ENCODE measurements around the gene KHDC4.

KHDC4 gene

GRCh38 chr1:155900161-155900560, 34.1 kb downstream of the KHDC4 start:
- no peak overlapping the region for H2AFZ ChIP-seq (ENCODE audit: low read length)
- TF ChIP-seq, protein P1, sequence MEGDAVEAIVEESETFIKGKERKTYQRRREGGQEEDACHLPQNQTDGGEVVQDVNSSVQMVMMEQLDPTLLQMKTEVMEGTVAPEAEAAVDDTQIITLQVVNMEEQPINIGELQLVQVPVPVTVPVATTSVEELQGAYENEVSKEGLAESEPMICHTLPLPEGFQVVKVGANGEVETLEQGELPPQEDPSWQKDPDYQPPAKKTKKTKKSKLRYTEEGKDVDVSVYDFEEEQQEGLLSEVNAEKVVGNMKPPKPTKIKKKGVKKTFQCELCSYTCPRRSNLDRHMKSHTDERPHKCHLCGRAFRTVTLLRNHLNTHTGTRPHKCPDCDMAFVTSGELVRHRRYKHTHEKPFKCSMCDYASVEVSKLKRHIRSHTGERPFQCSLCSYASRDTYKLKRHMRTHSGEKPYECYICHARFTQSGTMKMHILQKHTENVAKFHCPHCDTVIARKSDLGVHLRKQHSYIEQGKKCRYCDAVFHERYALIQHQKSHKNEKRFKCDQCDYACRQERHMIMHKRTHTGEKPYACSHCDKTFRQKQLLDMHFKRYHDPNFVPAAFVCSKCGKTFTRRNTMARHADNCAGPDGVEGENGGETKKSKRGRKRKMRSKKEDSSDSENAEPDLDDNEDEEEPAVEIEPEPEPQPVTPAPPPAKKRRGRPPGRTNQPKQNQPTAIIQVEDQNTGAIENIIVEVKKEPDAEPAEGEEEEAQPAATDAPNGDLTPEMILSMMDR (conservative IDR thresholded peaks at IDR 0.05; ENCODE audit: low read length) = no peak
- no peak for TF ChIP-seq EZH2phosphoT487 (IDR thresholded peaks at IDR 0.05; ENCODE audit: borderline replicate concordance)
- no peaks in the 10 kb centered on the region for H3K4me1 ChIP-seq (ENCODE audit: insufficient read depth, low read length, poor library complexity, severe bottlenecking)
- 0 out of 2 replicates have a peak, but pooled peaks cover 3% of the 10 kb centered on the region for H3F3A ChIP-seq (ENCODE audit: low read depth)
- no peak overlapping the region for H3K4me2 ChIP-seq (ENCODE audit: low read depth, low read length, poor library complexity, severe bottlenecking)
- no peaks in the 10 kb centered on the region for H3K9me3 ChIP-seq (ENCODE audit: insufficient read depth, low read depth, low read length)
- no peaks in the 10 kb centered on the region for H4K20me1 ChIP-seq (ENCODE audit: insufficient read depth, low read length, poor library complexity, severe bottlenecking)
- H3K9ac ChIP-seq (ENCODE audit: low read depth, low read length, poor library complexity, severe bottlenecking) = no peak overlapping the region
- no peaks in the 10 kb centered on the region for H3K9me2 ChIP-seq (replicated peaks; ENCODE audit: low read depth, low read length)
- no peaks in the 10 kb centered on the region for H3K79me2 ChIP-seq (ENCODE audit: insufficient read depth, low read length)
- no peaks in the 10 kb centered on the region for H3K27me3 ChIP-seq (ENCODE audit: insufficient read depth, low read length, poor library complexity, severe bottlenecking)
- peaks cover 45% of the 10 kb centered on the region; the same call in 1 of the 2 replicates for H3K36me3 ChIP-seq (ENCODE audit: insufficient read depth, low read length)
- no peak overlapping the region for H3K4me3 ChIP-seq (ENCODE audit: low read length, poor library complexity, severe bottlenecking)

DNA sequence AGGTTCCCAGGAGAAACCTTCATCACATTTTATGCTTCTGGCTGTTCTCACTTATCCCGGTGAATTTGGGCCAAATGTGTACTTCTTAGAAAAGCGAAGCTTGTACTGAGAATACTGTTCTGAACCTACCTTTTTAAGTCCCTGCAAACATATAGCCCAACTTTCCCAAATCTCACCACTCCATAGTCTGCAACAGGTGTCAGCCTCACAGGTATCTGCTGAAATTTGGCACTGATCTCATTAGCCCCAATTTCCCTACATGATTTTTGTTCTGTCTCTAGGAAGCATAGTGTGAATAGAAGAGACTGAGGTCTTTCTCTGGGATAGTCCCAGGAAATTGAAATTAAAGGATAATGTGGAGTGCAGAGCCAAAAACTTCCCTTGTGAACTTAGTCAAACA, 34.5 kb downstream of the KHDC4 start:
- H3K9me3 ChIP-seq (ENCODE audit: insufficient read depth, low read depth, low read length) = no peaks in the 10 kb centered on the region
- no peaks in the 10 kb centered on the region for H3K9me2 ChIP-seq (replicated peaks; ENCODE audit: low read depth, low read length)
- no peaks in the 10 kb centered on the region for H3K79me2 ChIP-seq (ENCODE audit: insufficient read depth, low read length)
- no peak overlapping the region for H3K4me2 ChIP-seq (ENCODE audit: low read depth, low read length, poor library complexity, severe bottlenecking)
- TF ChIP-seq, protein P1 (conservative IDR thresholded peaks at IDR 0.05; ENCODE audit: low read length) = no peak
- TF ChIP-seq EZH2phosphoT487 (IDR thresholded peaks at IDR 0.05; ENCODE audit: borderline replicate concordance) = no peak
- H2AFZ ChIP-seq (ENCODE audit: low read length) = no peak overlapping the region
- no peaks in the 10 kb centered on the region for H3K4me1 ChIP-seq (ENCODE audit: insufficient read depth, low read length, poor library complexity, severe bottlenecking)
- peaks cover 41% of the 10 kb centered on the region; the same call in 1 of the 2 replicates for H3K36me3 ChIP-seq (ENCODE audit: insufficient read depth, low read length)
- no peak overlapping the region for H3K9ac ChIP-seq (ENCODE audit: low read depth, low read length, poor library complexity, severe bottlenecking)
- H3F3A ChIP-seq (ENCODE audit: low read depth) = 0 out of 2 replicates have a peak, but pooled peaks cover 3% of the 10 kb centered on the region
- no peaks in the 10 kb centered on the region for H3K27me3 ChIP-seq (ENCODE audit: insufficient read depth, low read length, poor library complexity, severe bottlenecking)
- H4K20me1 ChIP-seq (ENCODE audit: insufficient read depth, low read length, poor library complexity, severe bottlenecking) = no peaks in the 10 kb centered on the region
- H3K4me3 ChIP-seq (ENCODE audit: low read length, poor library complexity, severe bottlenecking) = no peak overlapping the region

DNA sequence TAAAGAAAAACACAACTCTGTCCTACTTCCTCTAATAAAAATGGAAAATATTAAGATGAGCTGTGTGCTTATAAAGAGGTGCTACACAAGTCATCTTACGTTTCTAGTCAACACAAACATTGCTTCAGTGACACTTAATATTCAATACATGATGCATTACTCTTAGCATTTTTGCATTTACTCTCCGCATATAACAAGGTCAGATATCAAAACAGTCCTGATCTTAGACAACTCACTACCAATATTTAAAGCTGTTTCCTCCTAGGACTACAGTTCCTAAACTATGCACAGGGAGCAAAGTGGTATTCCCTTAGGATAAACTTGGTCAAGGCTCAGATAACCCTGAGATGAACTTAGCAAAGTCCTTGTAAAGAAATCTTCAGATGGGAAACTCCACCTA, 35.3 kb downstream of the KHDC4 start:
- no peak overlapping the region for H3K4me2 ChIP-seq (ENCODE audit: low read depth, low read length, poor library complexity, severe bottlenecking)
- no peak overlapping the region for H3K9ac ChIP-seq (ENCODE audit: low read depth, low read length, poor library complexity, severe bottlenecking)
- H3K4me3 ChIP-seq (ENCODE audit: low read length, poor library complexity, severe bottlenecking) = no peak overlapping the region
- H3K27me3 ChIP-seq (ENCODE audit: insufficient read depth, low read length, poor library complexity, severe bottlenecking) = no peaks in the 10 kb centered on the region
- H3K9me2 ChIP-seq (replicated peaks; ENCODE audit: low read depth, low read length) = no peaks in the 10 kb centered on the region
- TF ChIP-seq, protein P1 (conservative IDR thresholded peaks at IDR 0.05; ENCODE audit: low read length) = no peak
- TF ChIP-seq EZH2phosphoT487 (IDR thresholded peaks at IDR 0.05; ENCODE audit: borderline replicate concordance) = no peak
- peaks cover 33% of the 10 kb centered on the region; the same call in 1 of the 2 replicates for H3K36me3 ChIP-seq (ENCODE audit: insufficient read depth, low read length)
- H2AFZ ChIP-seq (ENCODE audit: low read length) = no peak overlapping the region
- no peaks in the 10 kb centered on the region for H3K4me1 ChIP-seq (ENCODE audit: insufficient read depth, low read length, poor library complexity, severe bottlenecking)
- no peaks in the 10 kb centered on the region for H3K79me2 ChIP-seq (ENCODE audit: insufficient read depth, low read length)
- no peaks in the 10 kb centered on the region for H3K9me3 ChIP-seq (ENCODE audit: insufficient read depth, low read depth, low read length)
- H4K20me1 ChIP-seq (ENCODE audit: insufficient read depth, low read length, poor library complexity, severe bottlenecking) = no peaks in the 10 kb centered on the region
- H3F3A ChIP-seq (ENCODE audit: low read depth) = 0 out of 2 replicates have a peak, but pooled peaks cover 3% of the 10 kb centered on the region
